Measurements from ENCODE around the gene NPBWR2. TPM values are rescaled to one million over a fixed set of nuclear protein-coding genes. Genes with fewer than 3 reads are reported as not detected.
A peak's percentile ranks its signal among the peaks of the same experiment; 100 is the strongest.

The NPBWR2 gene
- total and polyA plus RNA-seq, 9 donors: not detected

DNA sequence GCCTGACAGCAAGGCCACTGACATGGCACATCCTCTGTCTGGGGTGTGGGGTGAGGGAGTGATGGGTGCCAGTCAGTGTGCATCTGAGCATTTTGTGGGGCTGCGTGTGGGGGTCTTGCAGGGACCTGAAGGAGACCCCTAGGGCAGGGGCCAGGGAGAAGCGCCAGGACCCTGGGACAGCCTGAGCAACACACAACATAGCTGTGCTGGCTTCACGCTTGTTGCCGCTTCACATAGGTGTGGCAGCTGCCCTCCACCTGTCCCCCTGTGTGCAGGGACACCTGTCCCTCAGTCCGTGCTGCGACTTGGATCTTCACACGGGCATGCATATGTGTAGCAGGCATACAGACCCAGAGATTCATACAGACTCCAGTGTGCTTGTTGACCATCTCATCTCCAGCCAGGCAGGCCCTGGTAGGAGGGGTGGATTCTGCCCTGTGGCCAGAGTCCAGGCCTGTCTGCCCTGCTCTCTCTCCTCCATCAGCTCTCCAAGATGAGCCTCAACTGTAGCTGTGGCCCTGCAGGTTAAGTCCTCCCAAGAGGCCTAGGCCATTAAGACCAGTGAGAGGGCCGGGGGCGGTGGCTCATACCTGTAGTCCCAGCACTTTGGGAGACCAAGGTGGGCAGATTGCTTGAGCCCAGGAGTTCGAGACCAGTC is 3.2 kb upstream of the NPBWR2 start:
- no peak overlapping the region for H3K4me3 ChIP-seq (ENCODE audit: low read length)
- WGBS (ENCODE audit: insufficient coverage): 89% methylated on average over 7 of the region's 10 CpGs
- no peak for DNase-seq
- H3K27ac ChIP-seq (ENCODE audit: low read length): no peak overlapping the region
- H3K36me3 ChIP-seq (ENCODE audit: control insufficient read depth, insufficient read depth, low read length): no peaks in the 10 kb centered on the region
- peaks cover 10% of the 10 kb centered on the region for H3K27me3 ChIP-seq (ENCODE audit: control insufficient read depth, insufficient read depth, low read length)
- H3K9me3 ChIP-seq (replicated peaks; ENCODE audit: control insufficient read depth, low read depth, low read length): no peaks in the 10 kb centered on the region
- peaks cover 19% of the 10 kb centered on the region for H3K4me1 ChIP-seq (ENCODE audit: control insufficient read depth, insufficient read depth, low read length)

DNA sequence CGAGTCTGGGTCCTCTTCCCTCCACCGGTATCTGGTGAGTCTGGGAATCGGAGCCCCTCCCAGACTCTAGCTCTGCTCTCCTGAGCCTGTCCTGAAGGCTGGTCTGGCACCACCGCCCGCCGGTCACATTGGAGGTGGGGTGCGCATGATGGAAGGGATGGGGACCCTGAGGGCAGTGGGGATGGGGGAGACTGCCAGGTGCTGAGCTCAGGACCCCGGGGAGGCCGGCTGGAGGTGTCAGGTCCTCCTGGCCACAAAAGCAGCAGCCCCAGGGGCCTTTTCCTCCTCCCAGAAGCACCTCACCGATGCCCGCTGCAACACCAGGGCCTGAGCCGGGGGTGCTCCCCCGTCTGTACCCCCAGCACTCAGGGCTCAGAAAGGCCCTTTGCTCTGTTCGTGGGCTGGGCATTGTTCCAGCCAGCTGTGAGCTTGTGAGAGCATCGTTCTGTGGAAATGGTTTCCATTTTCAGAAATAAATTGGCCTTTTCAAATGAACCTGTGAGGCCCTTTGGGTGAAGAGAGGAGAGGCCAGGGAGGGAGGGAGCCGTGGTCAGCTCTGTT is 2.5 kb upstream of the NPBWR2 start:
- no peaks in the 10 kb centered on the region for H3K36me3 ChIP-seq (ENCODE audit: control insufficient read depth, insufficient read depth, low read length)
- peaks cover 8% of the 10 kb centered on the region for H3K27me3 ChIP-seq (ENCODE audit: control insufficient read depth, insufficient read depth, low read length)
- no peak overlapping the region for H3K4me3 ChIP-seq (ENCODE audit: low read length)
- H3K27ac ChIP-seq (ENCODE audit: low read length): no peak overlapping the region
- 26% methylated on average over 5 of the region's 16 CpGs for WGBS (ENCODE audit: insufficient coverage)
- peaks cover 19% of the 10 kb centered on the region for H3K4me1 ChIP-seq (ENCODE audit: control insufficient read depth, insufficient read depth, low read length)
- DNase-seq: peak; percentile 42
- no peaks in the 10 kb centered on the region for H3K9me3 ChIP-seq (replicated peaks; ENCODE audit: control insufficient read depth, low read depth, low read length)

DNA sequence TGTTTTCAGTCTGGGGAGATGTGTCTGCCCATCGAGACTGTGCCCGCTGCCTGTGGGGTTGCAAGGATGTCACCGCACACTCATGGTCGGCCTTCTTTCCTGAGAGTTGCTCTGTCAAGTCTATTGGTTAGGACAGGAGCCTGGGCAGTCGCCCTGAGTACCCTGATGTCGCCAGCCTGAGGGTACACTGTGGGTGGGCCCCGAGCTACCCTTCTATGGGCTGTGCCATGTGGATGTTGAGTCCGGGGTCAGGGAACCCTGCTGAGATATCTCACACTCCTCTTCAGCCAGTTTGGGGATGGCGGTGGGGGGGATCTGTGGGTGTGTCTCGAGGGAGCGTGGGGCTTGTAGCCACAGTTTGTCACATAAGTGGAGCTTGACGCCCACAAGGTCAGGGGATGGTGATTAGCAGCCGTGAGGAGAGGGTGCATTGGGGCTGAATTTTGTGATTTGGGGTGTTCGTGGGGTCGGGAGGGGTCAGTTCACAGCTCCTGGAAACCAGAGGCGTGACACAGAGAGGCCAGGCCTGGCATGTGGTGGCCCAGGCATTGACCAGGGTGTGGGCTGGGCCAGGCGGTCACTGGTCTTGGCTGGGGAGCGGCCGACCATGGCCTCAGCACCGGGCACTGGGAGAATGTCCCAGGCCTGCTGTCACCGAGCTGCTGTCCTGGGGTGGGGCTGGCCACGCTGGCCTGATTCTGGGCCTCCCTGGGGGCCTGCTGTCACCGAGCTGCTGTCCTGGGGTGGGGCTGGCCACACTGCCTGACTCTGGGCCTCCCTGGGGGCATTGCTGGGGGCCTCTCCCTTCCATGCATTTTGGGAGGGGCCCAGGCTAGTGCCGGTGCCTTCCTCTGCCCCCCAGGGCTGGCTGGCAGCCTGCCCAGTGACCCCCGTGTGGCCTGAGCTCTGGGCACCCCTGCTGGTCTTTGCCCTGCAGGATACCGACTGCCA is 1.6 kb upstream of the NPBWR2 start:
- Histone ChIP-seq H3K27ac (ENCODE audit: low read length) (no peak overlapping the region), H3K27me3 (ENCODE audit: control insufficient read depth, insufficient read depth, low read length) (peaks cover 9% of the 10 kb centered on the region), H3K9me3 (replicated peaks; ENCODE audit: control insufficient read depth, low read depth, low read length) (no peaks in the 10 kb centered on the region), H3K4me1 (ENCODE audit: control insufficient read depth, insufficient read depth, low read length) (peaks cover 19% of the 10 kb centered on the region), H3K4me3 (ENCODE audit: low read length) (no peak overlapping the region), H3K36me3 (ENCODE audit: control insufficient read depth, insufficient read depth, low read length) (no peaks in the 10 kb centered on the region)
- DNase-seq: no peak
- 76% methylated on average over 19 of the region's 26 CpGs for WGBS (ENCODE audit: insufficient coverage)

DNA sequence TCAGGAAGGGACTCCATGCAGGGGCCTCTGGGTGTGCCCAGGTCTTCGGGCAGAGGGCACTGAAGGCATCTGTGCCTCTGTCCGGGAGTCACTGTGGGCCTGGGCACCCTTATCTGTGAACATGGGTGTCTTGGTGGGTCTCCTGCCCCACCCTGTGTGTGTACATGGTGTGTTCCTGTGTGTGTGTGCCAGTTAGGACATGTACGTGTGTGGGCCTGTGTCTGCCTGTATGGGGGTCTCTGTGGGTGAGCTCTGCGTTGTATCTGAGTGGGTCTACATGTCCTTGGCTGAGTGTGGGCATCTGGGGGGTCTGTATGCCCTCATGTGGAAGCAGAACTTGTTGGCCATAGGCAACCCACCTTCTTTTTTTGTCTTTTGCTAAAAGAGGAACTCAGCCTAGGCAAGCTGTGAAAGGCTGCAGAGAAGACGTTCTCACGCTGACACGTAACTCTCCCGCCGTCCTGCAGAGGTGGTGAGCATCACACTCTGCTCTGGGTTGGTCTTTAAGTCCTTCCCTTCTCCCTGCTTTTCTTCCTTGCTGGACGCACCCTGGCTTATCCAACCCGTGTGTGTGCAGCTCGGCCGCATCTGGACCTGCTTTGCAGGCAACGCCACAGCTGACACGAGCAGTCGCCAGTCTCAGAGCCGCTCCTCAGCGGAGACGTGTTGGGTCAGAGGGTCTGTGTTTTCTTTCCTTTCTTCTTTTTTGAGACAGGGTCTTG is 532 bp upstream of the NPBWR2 start:
- Histone ChIP-seq H3K27me3 (ENCODE audit: control insufficient read depth, insufficient read depth, low read length) (peaks cover 20% of the 10 kb centered on the region), H3K4me1 (ENCODE audit: control insufficient read depth, insufficient read depth, low read length) (peaks cover 19% of the 10 kb centered on the region), H3K36me3 (ENCODE audit: control insufficient read depth, insufficient read depth, low read length) (no peaks in the 10 kb centered on the region), H3K4me3 (ENCODE audit: low read length) (no peak overlapping the region), H3K27ac (ENCODE audit: low read length) (no peak overlapping the region), H3K9me3 (replicated peaks; ENCODE audit: control insufficient read depth, low read depth, low read length) (no peaks in the 10 kb centered on the region)
- DNase-seq: no peak
- 40% methylated on average over 16 of the region's 19 CpGs for WGBS (ENCODE audit: insufficient coverage)

DNA sequence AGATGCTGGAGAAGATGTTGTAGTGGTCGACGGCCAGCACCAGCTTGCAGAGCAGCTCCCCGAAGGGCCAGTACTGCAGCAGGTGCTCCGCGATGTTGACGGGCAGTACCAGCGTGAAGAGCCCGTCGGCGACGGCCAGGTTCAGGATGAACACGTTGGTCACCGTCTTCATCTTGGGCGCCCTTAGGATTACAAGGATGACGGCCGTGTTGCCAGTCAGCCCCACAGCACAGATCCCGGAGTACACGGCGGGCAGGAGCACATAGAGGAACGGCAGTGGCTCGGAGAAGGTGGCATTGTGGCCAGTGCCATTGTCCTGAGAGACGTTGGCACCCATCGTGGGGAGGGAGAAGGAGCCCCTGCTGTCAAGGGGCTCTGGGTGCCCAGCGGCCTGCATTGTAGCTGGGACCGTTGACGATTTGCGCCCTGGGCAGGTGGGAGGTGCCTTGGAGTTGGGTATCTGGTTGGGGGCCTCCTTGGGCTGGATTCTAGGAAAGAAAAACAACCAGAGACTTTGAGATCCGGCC is 867 bp downstream of the NPBWR2 start:
- Histone ChIP-seq H3K4me3 (ENCODE audit: low read length) (no peak overlapping the region), H3K27me3 (ENCODE audit: control insufficient read depth, insufficient read depth, low read length) (peaks cover 32% of the 10 kb centered on the region), H3K4me1 (ENCODE audit: control insufficient read depth, insufficient read depth, low read length) (peaks cover 29% of the 10 kb centered on the region), H3K9me3 (replicated peaks; ENCODE audit: control insufficient read depth, low read depth, low read length) (no peaks in the 10 kb centered on the region), H3K27ac (ENCODE audit: low read length) (no peak overlapping the region), H3K36me3 (ENCODE audit: control insufficient read depth, insufficient read depth, low read length) (no peaks in the 10 kb centered on the region)
- WGBS (ENCODE audit: insufficient coverage): 88% methylated on average over 28 of the region's 28 CpGs
- DNase-seq: no peak

DNA sequence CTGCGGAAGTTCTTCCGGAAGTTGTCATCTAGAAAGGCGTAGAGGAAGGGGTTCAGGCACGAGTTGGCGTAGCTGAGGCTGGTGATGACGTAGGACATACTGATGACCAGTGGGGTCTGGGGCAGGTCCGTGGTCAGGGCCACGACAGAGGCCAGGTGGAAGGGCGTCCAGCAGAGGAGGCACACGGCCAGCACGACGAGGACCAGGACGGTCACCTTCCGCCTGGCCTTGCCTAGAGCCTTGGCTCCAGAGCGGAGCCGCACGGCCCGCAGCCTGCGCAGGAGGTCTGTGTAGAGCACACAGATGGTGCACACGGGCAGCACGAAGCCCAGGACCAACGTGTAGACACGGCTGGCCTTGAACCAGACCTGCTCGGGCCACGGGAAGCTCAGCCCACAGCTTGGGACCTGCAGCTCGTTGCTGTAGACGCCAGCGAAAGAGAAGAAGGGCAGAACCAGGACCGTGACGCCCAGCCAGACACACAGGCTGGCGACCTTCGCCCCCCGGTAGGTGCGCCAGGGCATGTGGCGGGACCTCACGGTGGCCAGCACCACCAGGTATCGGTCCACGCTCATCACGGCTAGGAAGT is 1.4 kb downstream of the NPBWR2 start:
- H3K9me3 ChIP-seq (replicated peaks; ENCODE audit: control insufficient read depth, low read depth, low read length): no peaks in the 10 kb centered on the region
- H3K4me1 ChIP-seq (ENCODE audit: control insufficient read depth, insufficient read depth, low read length): peaks cover 29% of the 10 kb centered on the region
- H3K27ac ChIP-seq (ENCODE audit: low read length): no peak overlapping the region
- DNase-seq: no peak
- no peaks in the 10 kb centered on the region for H3K36me3 ChIP-seq (ENCODE audit: control insufficient read depth, insufficient read depth, low read length)
- 89% methylated on average over 38 of the region's 39 CpGs for WGBS (ENCODE audit: insufficient coverage)
- peaks cover 37% of the 10 kb centered on the region for H3K27me3 ChIP-seq (ENCODE audit: control insufficient read depth, insufficient read depth, low read length)
- H3K4me3 ChIP-seq (ENCODE audit: low read length): no peak overlapping the region

DNA sequence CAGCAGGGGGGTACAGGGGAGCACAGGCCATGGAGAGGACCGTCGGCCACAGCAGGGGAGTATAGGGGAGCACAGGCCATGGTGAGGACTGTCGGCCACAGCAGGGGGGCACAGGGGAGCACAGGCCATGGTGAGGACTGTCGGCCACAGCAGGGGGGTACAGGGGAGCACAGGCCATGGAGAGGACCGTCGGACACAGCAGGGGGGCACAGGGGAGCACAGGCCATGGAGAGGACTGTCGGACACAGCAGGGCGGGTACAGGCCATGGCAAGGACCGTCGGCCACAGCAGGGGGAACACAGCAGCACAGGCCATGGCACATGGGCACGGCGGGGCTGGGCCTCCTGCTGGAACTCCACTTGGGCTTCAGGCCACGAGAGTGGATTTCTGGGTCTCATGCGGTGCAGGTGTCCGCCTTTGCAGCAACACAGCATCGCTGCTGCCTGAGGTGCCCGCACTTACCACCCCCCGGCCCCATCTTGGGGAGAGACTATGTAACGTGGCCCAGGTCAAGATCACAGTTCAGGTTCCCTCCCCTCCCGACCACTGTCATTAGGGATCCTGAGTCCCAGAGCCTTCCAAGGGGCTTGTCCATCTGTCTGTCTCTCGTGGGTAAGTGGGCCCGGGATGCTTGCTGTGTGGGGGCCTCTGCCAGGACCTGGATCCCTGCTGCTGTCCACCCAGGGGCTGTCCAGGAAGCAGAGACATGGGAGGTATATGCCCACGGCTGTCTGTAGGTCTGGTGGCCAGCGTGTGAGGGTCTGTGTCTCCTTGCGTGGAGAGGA is 2.5 kb downstream of the NPBWR2 start:
- Histone ChIP-seq H3K9me3 (replicated peaks; ENCODE audit: control insufficient read depth, low read depth, low read length) (no peaks in the 10 kb centered on the region), H3K4me1 (ENCODE audit: control insufficient read depth, insufficient read depth, low read length) (peaks cover 25% of the 10 kb centered on the region), H3K27ac (ENCODE audit: low read length) (no peak overlapping the region), H3K27me3 (ENCODE audit: control insufficient read depth, insufficient read depth, low read length) (peaks cover 45% of the 10 kb centered on the region), H3K36me3 (ENCODE audit: control insufficient read depth, insufficient read depth, low read length) (no peaks in the 10 kb centered on the region), H3K4me3 (ENCODE audit: low read length) (no peak overlapping the region)
- DNase-seq: no peak
- WGBS (ENCODE audit: insufficient coverage): 87% methylated on average over 19 of the region's 25 CpGs

DNA sequence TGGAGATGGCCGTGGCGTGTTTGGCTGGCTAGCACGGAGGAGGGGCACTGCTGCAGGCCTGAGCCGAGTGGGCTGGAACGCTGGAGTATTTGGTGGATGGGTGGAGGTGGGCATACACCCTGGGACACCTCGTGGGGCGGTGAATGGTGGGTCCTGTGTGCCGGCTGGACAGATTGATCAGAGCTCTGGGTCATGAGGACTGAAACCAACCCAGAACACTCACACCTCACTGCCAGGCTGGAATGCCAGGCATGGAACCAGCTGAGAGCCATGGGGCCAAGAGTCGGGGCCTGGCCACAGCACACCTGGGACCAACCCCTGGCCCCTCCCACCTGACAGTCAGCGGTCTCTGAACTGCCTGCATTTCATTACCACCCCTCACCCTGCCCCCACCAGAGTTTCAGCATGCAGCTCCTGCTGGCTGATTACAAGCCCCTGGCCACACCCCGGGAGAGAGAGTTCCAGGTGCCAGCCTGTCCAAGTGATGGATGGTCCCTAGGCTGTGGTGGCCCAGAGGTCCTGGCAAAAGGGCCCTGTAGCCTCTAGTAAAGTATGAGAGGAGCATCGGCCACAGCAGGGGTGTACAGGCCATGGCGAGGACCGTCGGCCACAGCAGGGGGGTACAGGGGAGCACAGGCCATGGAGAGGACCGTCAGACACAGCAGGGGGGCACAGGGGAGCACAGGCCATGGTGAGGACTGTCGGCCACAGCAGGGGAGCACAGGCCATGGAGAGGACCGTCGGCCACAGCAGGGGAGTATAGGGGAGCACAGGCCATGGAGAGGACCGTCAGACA is 3.3 kb downstream of the NPBWR2 start:
- H3K27me3 ChIP-seq (ENCODE audit: control insufficient read depth, insufficient read depth, low read length): peaks cover 45% of the 10 kb centered on the region
- WGBS (ENCODE audit: insufficient coverage): 62% methylated on average over 12 of the region's 20 CpGs
- H3K9me3 ChIP-seq (replicated peaks; ENCODE audit: control insufficient read depth, low read depth, low read length): no peaks in the 10 kb centered on the region
- no peak overlapping the region for H3K4me3 ChIP-seq (ENCODE audit: low read length)
- H3K4me1 ChIP-seq (ENCODE audit: control insufficient read depth, insufficient read depth, low read length): peaks cover 26% of the 10 kb centered on the region
- H3K36me3 ChIP-seq (ENCODE audit: control insufficient read depth, insufficient read depth, low read length): no peaks in the 10 kb centered on the region
- H3K27ac ChIP-seq (ENCODE audit: low read length): no peak overlapping the region
- DNase-seq: no peak
